ENCODE results near the gene WEE1. TPM values are rescaled to one million over a fixed set of nuclear protein-coding genes. Genes with fewer than 3 reads are reported as not detected.

Gene WEE1
- total and polyA plus RNA-seq, 2 donors (not counting 3 experiments of a cell fraction or from before 2014, with no cell fraction given) = 19.2 to 42.8 TPM

DNA sequence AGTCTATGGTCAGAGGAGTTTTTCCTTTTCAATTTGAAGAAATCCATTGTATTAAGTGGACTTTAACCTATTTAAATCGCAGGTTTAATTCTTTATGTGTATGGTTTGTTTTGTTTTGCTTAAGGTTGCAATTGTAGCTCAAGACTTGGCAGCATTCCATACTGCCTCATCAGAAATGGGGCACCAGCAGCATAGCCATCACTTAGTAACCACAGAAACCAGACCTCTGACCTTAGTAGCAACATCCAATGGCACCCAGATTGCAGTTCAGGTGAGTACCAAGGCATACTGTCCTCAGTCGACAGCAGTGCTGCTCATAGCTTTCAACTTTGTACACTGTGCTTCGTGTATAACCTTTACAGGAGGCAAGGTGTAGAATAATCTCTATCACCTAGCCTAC lies 48.4 kb upstream of the WEE1 start:
- Histone ChIP-seq H3K27me3 (ENCODE audit: control insufficient read depth in 2 of 2, insufficient read depth in 2 of 2, low read length in 2 of 2) (no peaks in the 10 kb centered on the region), H4K20me1 (replicated peaks; ENCODE audit: control insufficient read depth, extremely low read depth, insufficient read depth, low read length) (no peaks in the 10 kb centered on the region), H3K9me3 (replicated peaks; ENCODE audit: control insufficient read depth, insufficient read depth, low read length) (no peaks in the 10 kb centered on the region), H2AFZ (ENCODE audit: low read depth, low read length) (no peak overlapping the region), H3K9ac (replicated peaks; ENCODE audit: extremely low read depth, insufficient read depth, low read length) (no peak overlapping the region), H3K4me2 (ENCODE audit: insufficient read depth, low read length) (no peak overlapping the region), H3K4me1 (ENCODE audit: control insufficient read depth, extremely low read depth, insufficient read depth, low read length) (peaks cover 27% of the 10 kb centered on the region), H3K36me3 (ENCODE audit: control insufficient read depth in 2 of 2, extremely low read depth in 1 of 2, insufficient read depth in 2 of 2, low read length in 2 of 2) (no peaks in the 10 kb centered on the region), H3K9me1 (replicated peaks; ENCODE audit: control insufficient read depth, extremely low read depth, insufficient read depth, low read length) (no peaks in the 10 kb centered on the region), H3K4me3 (replicated peaks in 1 of 3; ENCODE audit: insufficient read depth in 1 of 3, low read depth in 1 of 3, low read length in 3 of 3) (no peak overlapping the region), H3K79me2 (ENCODE audit: control insufficient read depth, insufficient read depth, low read length) (no peaks in the 10 kb centered on the region), H3K27ac (ENCODE audit: insufficient read depth, low read depth, low read length) (no peak overlapping the region)
- POLR2A ChIA-PET = no interaction called here
- FAIRE-seq (no peak), DNase-seq (ENCODE audit: low read depth, low spot score) (no peak)
- BruUV-seq (replicated peaks) = no TSS peak
- intact Hi-C loops (cut with micrococcal nuclease) = loop anchor here (5.0 to 10.0 kb wide), 2 partner anchors 232 to 800 kb away; no protein-coding TSS in a partner anchor
- dilution Hi-C loops (cut with MboI; ENCODE audit: extremely low pct_ligation_motif_present, low sequenced_read_pairs) = no loop called here
- TF ChIP-seq POLR2A (IDR thresholded peaks at IDR 0.05; ENCODE audit: low read depth, low read length) (no peak), EZH2 (IDR thresholded peaks at IDR 0.05; ENCODE audit: borderline replicate concordance, low read depth, low read length, severe bottlenecking) (no peak)
- TF ChIP-seq, protein P1, sequence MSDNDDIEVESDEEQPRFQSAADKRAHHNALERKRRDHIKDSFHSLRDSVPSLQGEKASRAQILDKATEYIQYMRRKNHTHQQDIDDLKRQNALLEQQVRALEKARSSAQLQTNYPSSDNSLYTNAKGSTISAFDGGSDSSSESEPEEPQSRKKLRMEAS (IDR thresholded peaks at IDR 0.05; ENCODE audit: insufficient read depth, insufficient read length) = no peak
- CTCF ChIA-PET = interaction anchor here (0.9 to 2.7 kb wide), 3 partner anchors 10 to 223 kb away, joined by 3 to 10 read pairs (median 10); no protein-coding TSS in a partner anchor

DNA sequence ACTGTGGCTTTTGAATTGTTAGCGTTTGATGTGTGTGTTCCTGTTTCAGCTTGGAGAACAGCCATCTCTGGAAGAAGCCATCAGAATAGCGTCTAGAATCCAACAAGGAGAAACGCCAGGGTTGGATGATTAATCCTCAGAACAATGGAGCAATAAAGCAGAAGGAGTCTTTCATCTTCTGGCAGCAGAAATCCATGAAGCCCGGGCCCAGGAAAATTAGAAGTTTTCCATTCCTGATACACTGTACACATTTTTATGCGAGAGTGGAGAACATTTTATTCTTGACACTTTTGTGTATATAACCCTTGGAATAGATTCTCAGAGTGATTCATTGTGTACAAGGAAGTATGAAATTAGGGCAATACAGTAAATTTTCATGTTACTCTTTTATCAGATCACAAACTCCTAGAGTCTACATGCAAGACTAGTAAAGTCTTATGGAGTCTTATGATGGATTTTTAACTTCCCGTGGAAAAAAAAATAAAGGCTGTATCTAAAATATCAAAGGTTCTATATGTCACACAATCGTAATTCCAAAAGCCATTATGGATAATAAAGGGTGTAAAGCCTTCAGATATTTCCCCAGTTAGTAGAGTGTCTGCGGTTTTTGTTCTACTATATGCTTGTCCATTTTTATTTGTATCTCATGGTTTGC lies 45.9 kb upstream of the WEE1 start:
- intact Hi-C loops (cut with micrococcal nuclease) (loop anchor here (1.0 to 10.0 kb wide), 4 partner anchors 39 to 797 kb away; partner anchors contain the start of gene ZNF143), dilution Hi-C loops (cut with MboI; ENCODE audit: extremely low pct_ligation_motif_present, low sequenced_read_pairs) (no loop called here)
- no TSS peak for BruUV-seq (replicated peaks)
- no peaks in the 10 kb centered on the region for H3K9me1 ChIP-seq (replicated peaks; ENCODE audit: control insufficient read depth, extremely low read depth, insufficient read depth, low read length)
- DNase-seq (ENCODE audit: low read depth, low spot score) (peak; percentile 96), FAIRE-seq (peak; percentile 99)
- H4K20me1 ChIP-seq (replicated peaks; ENCODE audit: control insufficient read depth, extremely low read depth, insufficient read depth, low read length) = no peaks in the 10 kb centered on the region
- peak overlapping the region; percentile 70 for H3K4me2 ChIP-seq (ENCODE audit: insufficient read depth, low read length)
- TF ChIP-seq FOS (IDR thresholded peaks at IDR 0.05; ENCODE audit: borderline replicate concordance, insufficient read depth, low read length) (peak; percentile 40), GATA2 (IDR thresholded peaks at IDR 0.05; ENCODE audit: insufficient read depth, insufficient read length, low read depth, low read length) (peak; percentile 25), EZH2 (IDR thresholded peaks at IDR 0.05; ENCODE audit: borderline replicate concordance, low read depth, low read length, severe bottlenecking) (no peak), JUN (IDR thresholded peaks at IDR 0.05; ENCODE audit: borderline replicate concordance, insufficient read depth, insufficient read length, low read depth) (peak; percentile 39), MYC (IDR thresholded peaks at IDR 0.05; ENCODE audit: low read depth, low read length) (no peak), POLR2AphosphoS5 (IDR thresholded peaks at IDR 0.05; ENCODE audit: insufficient read depth, low read depth, low read length) (peak; percentile 15), POLR2A (IDR thresholded peaks at IDR 0.05; ENCODE audit: low read depth, low read length) (peak; percentile 21)
- TF ChIP-seq, protein P2, sequence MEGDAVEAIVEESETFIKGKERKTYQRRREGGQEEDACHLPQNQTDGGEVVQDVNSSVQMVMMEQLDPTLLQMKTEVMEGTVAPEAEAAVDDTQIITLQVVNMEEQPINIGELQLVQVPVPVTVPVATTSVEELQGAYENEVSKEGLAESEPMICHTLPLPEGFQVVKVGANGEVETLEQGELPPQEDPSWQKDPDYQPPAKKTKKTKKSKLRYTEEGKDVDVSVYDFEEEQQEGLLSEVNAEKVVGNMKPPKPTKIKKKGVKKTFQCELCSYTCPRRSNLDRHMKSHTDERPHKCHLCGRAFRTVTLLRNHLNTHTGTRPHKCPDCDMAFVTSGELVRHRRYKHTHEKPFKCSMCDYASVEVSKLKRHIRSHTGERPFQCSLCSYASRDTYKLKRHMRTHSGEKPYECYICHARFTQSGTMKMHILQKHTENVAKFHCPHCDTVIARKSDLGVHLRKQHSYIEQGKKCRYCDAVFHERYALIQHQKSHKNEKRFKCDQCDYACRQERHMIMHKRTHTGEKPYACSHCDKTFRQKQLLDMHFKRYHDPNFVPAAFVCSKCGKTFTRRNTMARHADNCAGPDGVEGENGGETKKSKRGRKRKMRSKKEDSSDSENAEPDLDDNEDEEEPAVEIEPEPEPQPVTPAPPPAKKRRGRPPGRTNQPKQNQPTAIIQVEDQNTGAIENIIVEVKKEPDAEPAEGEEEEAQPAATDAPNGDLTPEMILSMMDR (IDR thresholded peaks at IDR 0.05; ENCODE audit: extremely low read depth in 1 of 2, insufficient read depth in 1 of 2, low read depth in 1 of 2, low read length in 2 of 2) = no peak
- TF ChIP-seq, protein P1 (IDR thresholded peaks at IDR 0.05; ENCODE audit: insufficient read depth, insufficient read length) = no peak
- peaks cover 27% of the 10 kb centered on the region for H3K4me1 ChIP-seq (ENCODE audit: control insufficient read depth, extremely low read depth, insufficient read depth, low read length)
- H3K27me3 ChIP-seq (ENCODE audit: control insufficient read depth in 2 of 2, insufficient read depth in 2 of 2, low read length in 2 of 2) = no peaks in the 10 kb centered on the region
- POLR2A ChIA-PET = interaction anchor here (1.2 to 1.4 kb wide), 2 partner anchors 24 to 67 kb away, joined by 3 to 4 read pairs; partner anchors contain the start of gene ZNF143
- no peaks in the 10 kb centered on the region for H3K9me3 ChIP-seq (replicated peaks; ENCODE audit: control insufficient read depth, insufficient read depth, low read length)
- CTCF ChIA-PET = interaction anchor here (1.0 to 1.2 kb wide), 5 partner anchors 10 to 49 kb away, joined by 3 to 5 read pairs (median 3); no protein-coding TSS in a partner anchor
- H3K79me2 ChIP-seq (ENCODE audit: control insufficient read depth, insufficient read depth, low read length) = no peaks in the 10 kb centered on the region
- H3K27ac ChIP-seq (ENCODE audit: insufficient read depth, low read depth, low read length) = peak overlapping the region; percentile 82
- no peaks in the 10 kb centered on the region for H3K36me3 ChIP-seq (ENCODE audit: control insufficient read depth in 2 of 2, extremely low read depth in 1 of 2, insufficient read depth in 2 of 2, low read length in 2 of 2)
- peak overlapping the region in 1 of 3 experiments; percentile 20 for H3K4me3 ChIP-seq (replicated peaks in 1 of 3; ENCODE audit: insufficient read depth in 1 of 3, low read depth in 1 of 3, low read length in 3 of 3)
- H2AFZ ChIP-seq (ENCODE audit: low read depth, low read length) = peak overlapping the region; percentile 69
- peak overlapping the region; percentile 71 for H3K9ac ChIP-seq (replicated peaks; ENCODE audit: extremely low read depth, insufficient read depth, low read length)
